ENCODE data around the gene ADAP2.

ADAP2 gene

DNA sequence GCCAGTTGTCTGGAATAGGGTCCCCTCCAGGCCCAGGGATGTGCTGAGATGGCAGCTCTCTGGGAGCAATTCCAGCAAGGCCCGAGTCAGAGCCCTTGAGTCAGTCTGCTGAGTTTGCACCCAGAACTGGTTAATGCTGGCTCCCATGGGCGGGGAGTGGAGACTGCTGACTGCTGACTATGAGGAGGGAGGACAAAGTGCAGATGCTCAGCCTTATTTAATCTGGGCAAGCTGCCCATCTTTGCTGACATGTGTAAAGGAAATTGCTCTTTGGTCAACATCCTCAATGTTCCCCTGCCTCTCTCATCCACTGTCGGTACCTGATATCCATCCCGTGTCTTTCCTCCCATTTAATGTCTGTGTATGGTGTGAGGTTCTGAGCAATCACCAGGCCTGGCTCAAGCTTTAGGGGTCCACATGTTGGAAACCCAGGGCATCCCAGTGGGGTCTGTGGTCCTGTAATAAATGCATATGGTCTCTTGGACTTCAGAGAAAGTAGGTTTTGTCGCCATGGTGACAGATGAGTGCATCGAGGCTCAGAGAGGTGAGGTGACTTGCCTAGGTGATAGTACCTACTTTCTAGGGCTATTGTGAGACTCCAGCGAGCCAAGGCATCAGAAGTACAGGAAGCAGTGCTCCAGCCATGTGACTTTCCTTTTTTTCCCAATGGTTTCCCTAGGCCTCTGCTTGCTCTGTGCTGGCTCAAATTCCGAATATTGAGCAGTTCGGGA, 29.1 kb downstream of the ADAP2 start:
- H3K4me3 ChIP-seq (ENCODE audit: low read length): no peak overlapping the region
- TF ChIP-seq, protein P1, sequence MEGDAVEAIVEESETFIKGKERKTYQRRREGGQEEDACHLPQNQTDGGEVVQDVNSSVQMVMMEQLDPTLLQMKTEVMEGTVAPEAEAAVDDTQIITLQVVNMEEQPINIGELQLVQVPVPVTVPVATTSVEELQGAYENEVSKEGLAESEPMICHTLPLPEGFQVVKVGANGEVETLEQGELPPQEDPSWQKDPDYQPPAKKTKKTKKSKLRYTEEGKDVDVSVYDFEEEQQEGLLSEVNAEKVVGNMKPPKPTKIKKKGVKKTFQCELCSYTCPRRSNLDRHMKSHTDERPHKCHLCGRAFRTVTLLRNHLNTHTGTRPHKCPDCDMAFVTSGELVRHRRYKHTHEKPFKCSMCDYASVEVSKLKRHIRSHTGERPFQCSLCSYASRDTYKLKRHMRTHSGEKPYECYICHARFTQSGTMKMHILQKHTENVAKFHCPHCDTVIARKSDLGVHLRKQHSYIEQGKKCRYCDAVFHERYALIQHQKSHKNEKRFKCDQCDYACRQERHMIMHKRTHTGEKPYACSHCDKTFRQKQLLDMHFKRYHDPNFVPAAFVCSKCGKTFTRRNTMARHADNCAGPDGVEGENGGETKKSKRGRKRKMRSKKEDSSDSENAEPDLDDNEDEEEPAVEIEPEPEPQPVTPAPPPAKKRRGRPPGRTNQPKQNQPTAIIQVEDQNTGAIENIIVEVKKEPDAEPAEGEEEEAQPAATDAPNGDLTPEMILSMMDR (conservative IDR thresholded peaks at IDR 0.05; ENCODE audit: low read length): no peak
- peak; percentile 81 for DNase-seq (ENCODE audit: low read depth)

DNA sequence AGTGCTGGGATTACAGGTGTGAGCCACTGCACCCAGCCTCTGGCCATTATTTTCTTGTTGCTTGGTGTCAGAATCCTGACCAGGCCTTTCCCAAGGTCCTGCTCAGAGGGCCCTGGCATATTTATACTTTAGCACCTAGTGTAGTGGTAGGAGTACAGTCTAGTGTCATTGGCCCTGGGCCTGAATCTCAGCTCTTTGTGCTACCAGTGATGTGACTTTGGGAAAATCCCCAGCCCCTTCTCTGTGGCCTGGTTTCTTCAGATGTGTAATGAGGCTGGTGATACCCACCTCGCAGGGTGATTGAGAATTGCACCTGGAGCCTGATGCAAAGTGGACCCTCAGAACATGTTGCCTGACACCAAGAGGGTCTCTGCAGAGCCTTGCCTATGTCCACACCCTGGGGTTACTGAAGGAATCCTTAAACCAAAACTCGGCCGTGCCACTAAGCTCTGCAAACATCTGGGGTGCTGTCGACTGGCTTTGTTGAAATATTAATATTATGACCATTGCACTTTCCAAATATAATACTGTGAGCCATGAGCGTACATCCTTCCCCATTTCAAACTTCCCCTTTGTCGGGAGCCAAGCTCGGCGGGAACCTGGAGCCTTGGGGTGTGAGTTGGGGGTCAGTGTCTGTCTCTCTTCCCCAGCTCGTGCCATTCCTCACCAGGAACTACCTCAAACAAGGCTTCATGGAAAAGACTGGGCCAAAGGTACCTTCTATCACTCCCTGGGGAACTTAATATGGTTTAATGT, 31.1 kb downstream of the ADAP2 start:
- DNase-seq (ENCODE audit: low read depth): no peak
- no peak overlapping the region for H3K4me3 ChIP-seq (ENCODE audit: low read length)
- TF ChIP-seq, protein P1 (conservative IDR thresholded peaks at IDR 0.05; ENCODE audit: low read length): no peak

DNA sequence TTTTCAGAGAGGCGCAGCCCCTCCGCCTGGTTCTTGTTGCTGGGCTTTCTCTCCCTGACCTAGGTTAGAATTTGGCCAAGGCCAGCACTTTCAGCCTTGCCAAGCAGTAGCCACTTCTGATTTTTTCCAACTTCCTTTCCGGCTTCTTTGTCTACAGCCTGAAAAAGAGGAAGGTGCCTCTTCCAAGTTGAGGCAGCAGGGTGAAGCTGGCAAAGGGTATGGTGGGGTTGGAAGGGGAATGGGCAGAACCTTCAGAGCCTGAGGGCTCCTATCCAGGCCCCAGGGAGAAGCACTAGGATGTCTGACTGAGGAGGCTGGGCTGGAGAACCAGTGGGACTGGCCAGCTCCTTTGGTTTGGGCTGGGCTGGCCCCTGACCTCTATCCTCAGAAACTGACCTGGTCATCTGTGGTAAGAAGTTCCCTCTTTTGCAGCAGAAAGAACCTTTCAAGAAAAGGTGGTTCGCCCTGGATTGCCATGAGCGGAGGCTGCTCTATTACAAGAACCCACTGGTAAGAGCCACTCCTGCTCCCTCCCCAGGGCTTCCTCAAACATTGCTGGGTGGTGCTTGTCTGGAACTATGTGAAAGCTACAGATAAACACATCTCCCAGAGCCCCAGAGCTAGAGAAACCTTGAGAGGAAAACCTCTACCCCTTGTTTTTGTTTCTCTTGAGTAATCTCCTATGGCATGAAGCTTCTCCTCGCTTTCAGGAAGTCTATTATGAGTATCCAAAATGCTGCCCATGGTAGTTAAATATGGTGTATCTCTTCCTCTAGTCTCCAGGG, 32.5 kb downstream of the ADAP2 start:
- no peak overlapping the region for H3K4me3 ChIP-seq (ENCODE audit: low read length)
- TF ChIP-seq, protein P1 (conservative IDR thresholded peaks at IDR 0.05; ENCODE audit: low read length): no peak
- DNase-seq (ENCODE audit: low read depth): no peak

DNA sequence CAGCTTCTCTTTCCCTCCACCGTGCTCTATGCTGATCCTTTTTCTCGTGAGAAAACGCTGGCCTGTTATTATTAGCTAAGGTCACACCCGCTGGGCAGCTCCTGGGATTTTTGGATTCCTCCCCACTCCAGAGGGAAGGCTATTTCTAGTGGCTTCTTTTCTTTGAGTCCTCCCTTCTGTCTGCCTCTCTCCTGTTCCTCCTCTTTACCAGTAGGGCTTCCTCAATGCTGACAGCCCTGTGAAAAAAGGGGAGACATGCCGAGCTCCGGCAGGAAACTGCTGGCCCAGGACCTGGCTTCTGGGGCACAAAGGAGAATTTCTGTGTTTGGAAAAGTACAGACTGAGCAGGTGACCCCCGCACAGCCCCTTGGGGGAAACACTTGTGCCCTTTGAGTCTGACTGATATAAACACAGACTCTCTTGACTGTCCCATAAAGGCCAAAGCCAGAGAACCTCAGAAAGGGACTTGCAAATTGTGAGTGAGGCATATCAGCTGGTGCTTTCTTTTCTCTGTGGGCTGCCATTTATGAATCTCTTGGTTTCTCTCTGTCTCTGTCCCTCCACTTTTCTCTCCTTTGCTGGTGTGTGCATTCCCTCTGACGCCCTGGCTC, 35.1 kb downstream of the ADAP2 start:
- no peak for DNase-seq (ENCODE audit: low read depth)
- no peak overlapping the region for H3K4me3 ChIP-seq (ENCODE audit: low read length)
- TF ChIP-seq, protein P1 (conservative IDR thresholded peaks at IDR 0.05; ENCODE audit: low read length): no peak

DNA sequence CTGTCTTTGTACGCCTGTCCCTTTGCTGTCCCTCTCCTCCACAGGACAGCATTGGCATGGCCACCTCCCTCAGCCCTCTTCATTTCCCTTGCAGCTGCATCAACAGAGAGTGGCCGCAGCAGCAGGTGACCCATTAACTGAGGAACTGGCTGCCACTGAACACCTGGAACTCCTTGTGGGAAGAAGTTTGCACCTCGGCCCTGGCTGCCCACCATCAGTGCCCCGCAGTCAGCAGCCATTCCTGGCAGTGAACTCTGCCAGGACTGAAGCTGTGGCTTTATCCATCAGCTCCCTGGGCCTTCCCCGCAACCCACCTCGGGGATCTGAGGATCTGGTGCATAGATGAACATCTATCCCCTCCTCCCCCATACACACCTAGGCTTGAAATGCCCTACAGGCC, 36.0 kb downstream of the ADAP2 start:
- no peak for DNase-seq (ENCODE audit: low read depth)
- TF ChIP-seq, protein P1 (conservative IDR thresholded peaks at IDR 0.05; ENCODE audit: low read length): no peak

DNA sequence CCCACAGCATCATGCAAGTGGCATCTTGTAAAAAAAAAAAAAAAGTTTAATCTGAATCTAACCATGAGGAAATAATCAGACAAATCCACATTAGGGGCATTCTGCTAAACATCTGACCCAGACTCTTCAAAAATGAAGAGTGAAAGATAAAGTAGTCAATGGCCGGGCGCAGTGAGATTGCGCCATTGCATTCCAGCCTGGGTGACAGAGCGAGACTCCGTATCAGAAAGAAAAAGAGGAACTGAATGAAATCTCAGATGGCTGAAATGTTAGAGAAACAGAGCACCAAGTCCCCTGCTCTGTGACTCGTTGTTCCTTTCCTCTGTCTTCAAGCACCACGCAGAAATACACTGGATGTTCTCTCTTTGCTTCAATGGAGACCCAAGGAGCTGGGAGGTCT, 36.4 kb downstream of the ADAP2 start:
- DNase-seq (ENCODE audit: low read depth): peak; percentile 12
- TF ChIP-seq, protein P1 (conservative IDR thresholded peaks at IDR 0.05; ENCODE audit: low read length): no peak
- no peak overlapping the region for H3K4me3 ChIP-seq (ENCODE audit: low read length)

More for the DNA sequence above, 36.0 kb downstream of the ADAP2 start:
- H3K4me3 ChIP-seq (ENCODE audit: low read length): no peak overlapping the region
